NCI-H524 (cell line): ENCODE data around the gene MPPED2.
"Not testable (repeated sequence)": the region's sequence is repeated elsewhere in the genome, so short reads cannot be mapped to it uniquely, and the experiment has no call there.

Experiments used
- DNase-seq, 2 experiments: peaks; one replicate each; lab custom pipeline; 2025; lab: John Stamatoyannopoulos, UW

Gene MPPED2

GRCh38 chr11:30579415-30580175 lies 6.6 kb downstream of the MPPED2 start:
- DNase-seq, result no peak

GRCh38 chr11:30578406-30578805 lies 7.7 kb downstream of the MPPED2 start:
- no peak for DNase-seq

- DNase-seq, result no peak
These were observed 12.2 kb downstream of the MPPED2 start for GRCh38 chr11:30573951-30574350.

DNA sequence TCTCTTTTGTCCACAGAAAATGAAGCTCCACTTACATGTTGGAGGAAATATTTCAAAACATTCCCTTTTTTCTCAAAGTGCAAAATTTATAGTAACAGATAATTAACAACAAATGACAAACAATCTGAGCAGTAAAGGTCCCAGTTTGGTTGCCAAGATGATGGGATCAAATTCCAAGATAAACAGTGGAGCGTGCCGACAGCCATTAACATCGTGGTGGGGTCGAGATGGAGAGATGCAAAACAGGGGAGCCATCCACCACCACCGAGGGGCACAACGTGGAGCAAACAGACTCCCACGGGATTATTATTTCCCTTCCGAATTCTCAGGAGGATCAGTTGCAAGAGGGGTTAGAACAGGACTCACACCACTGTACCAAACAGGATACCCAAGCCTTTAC lies 17.2 kb downstream of the MPPED2 start:
- peak in 1 of 2 experiments; percentile 12 for DNase-seq

DNA sequence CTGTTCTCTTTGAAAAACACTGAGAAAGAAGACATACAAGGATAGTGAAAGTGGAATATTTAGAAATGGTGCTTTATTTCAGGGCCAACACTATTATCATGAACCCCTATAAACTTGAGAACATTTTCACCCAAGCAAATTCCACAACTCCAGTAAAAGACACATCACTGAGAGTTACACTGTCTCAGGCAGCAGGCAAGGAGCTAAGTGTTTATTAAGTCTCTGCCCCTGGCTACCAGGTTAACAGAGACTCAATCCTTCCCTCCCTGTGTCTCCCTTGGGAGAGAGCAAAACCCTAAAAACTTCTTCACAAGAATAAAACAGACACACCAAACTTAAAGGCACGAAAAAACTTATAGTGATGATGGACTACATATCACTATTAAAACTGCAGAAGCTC lies 18.5 kb downstream of the MPPED2 start:
- DNase-seq, result no peak

DNA sequence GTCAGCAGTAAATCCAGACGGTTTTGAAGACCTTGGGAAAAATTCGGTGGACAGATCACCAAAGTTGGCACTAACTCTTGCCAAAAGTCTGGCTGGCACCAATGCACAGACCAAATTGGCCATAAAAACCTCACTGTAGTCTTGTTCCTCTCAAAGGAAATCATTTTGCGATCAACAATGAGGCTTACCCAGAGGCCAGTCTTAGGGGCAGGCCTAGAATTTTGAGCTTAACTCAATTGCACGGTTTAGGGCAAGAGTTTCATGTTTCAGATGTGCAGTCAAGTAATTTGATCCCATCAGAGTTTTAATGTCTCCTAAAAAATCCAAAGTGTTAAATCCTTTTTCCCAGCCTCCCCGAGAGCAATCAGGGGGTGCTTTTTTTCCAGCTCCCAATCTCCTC lies 19.0 kb downstream of the MPPED2 start:
- DNase-seq, result peak; percentile 23 to 70

GRCh38 chr11:30566482-30566881 lies 19.7 kb downstream of the MPPED2 start:
- no peak for DNase-seq

- no peak for DNase-seq
These were observed 21.1 kb downstream of the MPPED2 start for GRCh38 chr11:30565027-30565426.

DNA sequence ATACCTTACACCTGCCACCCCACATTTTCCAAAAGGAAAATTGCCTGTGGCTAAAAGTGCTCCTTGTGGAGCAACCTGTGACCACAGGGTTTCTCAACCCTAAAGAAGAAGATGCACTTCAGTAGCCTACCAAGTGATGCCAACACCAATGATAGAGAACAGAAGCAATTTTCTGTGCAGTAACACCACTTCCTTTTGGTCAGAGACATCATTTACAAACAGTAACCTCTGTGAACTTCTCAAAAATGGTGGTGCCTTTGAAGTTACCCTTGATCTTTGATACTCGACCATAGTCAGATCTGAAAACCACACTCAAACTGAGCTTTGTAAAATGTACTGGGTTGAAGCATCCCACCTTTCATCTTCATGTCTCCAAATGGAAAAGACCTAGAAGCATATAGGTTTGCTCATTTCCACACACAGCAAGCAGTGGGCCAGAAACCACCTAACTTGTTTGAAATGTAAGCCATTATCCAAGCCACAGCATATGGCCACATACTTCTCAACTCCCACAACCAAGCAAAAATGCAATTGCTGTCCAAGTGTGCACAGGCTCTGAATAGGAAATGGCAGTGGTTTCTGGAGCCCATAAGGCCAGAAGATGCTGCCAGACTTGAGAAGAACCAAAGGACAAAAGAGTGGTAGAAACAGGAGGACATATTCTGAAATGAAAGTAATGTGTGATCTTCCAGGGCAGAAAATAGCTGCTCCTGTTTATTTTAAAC lies 24.3 kb downstream of the MPPED2 start:
- DNase-seq, result no peak

DNA sequence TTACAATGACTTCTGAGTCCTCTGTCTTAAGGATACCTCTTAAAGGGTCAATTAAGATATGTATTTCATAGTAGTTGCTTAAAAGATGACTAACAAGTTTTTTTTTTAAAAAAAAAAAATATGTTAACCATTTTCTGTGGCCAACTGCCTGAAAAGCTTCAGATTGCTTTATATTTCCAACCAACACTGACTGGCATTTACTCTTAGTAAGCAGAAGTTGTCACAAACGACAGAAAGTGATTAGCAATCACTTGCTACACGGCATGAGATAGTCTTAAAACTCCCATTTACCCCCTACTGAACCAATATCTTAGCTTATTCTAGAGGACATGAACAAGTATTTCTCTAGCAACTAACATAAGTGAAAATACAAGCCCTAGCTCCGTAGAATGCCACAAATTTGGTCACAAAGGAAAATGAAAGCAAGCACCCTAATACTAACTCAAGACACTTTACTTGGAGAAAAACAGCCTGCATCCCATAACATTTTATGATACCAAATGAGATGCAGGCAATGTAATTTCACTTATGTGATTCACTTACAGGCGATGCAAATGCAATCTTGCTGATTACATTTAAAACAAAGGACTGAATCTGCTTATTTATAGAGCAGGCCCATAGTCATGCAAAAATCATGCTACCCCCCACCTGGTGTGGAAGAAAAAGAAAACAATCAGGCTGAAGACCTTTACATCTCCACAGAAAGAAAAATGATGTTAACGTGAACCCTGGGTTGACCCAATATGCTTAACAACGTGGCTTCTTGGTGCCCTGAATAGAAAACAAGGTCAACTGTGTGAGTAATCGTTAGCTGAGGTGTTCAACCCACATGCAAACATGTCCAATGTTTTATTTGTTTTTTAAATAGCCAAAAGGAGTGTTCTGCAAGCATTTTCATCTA lies 25.7 kb downstream of the MPPED2 start:
- no peak for DNase-seq

DNA sequence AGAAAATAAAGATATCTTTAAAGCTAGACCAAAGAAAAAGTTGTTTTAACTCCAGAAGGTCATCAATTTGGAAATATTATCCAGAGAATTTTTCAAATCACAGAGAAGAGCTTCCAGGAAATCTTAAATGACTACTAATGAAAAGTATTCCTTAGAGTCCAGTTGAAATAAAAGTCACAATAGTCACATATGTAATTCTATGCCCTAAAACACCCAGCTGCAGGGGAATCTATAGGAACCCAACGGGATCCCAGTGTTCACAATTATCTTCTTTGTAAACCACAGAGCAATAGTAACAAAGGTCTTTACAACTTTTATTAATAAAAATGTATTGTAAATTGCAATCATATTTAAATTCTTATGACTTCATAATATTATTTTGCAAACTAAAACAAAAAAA lies 27.1 kb downstream of the MPPED2 start:
- DNase-seq, result no peak

GRCh38 chr11:30554587-30554986 lies 31.6 kb downstream of the MPPED2 start:
- not testable (repeated sequence) for DNase-seq

- DNase-seq, result peak in 1 of 2 experiments; percentile 38
These were observed 32.5 kb downstream of the MPPED2 start for GRCh38 chr11:30553521-30554110.

GRCh38 chr11:30552839-30553238 lies 33.3 kb downstream of the MPPED2 start:
- DNase-seq, result no peak

DNA sequence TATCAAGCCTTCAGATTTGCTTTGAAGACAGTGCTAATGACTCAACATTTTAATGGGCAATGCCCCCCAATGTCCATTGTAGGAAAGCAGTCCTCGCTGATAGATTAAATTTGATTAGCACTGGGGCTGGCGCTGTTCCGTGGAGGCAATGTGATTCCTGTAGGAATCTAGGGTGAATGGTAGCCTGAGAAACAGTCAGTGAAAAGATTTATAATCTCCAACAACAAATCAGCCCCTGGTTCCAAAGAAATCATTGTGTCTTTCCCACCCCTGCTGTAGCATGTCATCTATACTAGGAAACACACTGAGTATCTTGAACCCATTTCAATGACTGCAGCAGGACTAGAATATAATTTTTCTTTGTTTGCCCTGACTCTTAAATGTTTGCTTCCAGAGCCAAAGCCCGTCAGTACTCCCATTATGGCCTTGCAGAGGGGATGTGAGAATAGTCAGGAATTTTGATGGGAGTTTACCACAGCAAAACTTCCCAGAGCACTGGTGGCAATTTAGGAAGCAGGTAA lies 36.1 kb downstream of the MPPED2 start:
- no peak for DNase-seq

DNA sequence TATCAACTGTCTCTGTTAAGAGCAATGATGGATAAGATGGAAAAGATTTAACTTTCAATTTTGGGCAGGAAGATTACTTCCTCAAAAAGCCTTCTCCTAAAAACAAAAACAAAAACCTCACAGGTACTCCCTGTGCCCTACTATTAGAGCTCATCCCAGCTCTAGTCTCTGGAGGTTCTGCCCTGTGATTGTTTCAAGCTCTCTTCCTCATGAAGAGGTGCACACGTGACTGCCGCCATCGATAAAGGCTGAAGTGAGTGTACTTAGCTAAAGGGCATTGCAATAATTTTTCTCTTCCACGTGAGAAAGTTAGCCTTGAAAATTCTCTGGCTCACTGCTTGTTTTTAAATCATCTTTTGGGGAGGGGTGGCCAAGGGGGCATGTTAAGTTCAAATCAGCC lies 36.6 kb downstream of the MPPED2 start:
- no peak for DNase-seq

GRCh38 chr11:30546334-30546733 lies 39.8 kb downstream of the MPPED2 start:
- DNase-seq, result no peak

- no peak for DNase-seq
These were observed 40.6 kb downstream of the MPPED2 start for GRCh38 chr11:30545507-30545906.

- DNase-seq, result no peak
These were observed 43.1 kb downstream of the MPPED2 start for GRCh38 chr11:30543066-30543465.

DNA sequence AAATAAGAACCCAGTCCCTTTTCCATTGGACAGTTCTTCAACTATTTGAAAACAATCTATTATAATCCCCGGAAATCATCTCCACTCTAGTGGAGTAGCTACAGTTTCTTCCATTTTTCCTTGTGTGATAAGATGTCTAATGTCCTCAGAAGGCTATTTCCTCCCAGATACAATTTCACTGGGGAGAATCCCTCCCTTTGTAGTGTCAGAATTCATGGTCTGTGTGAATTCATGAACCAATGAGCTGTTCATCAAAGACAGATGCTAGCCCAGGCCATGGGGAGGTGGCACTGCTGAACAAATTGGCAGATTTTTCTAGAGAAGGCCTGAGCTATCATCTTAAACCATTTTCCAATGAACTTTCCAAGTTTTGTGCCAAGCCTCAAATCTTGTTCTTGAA lies 45.4 kb downstream of the MPPED2 start:
- no peak for DNase-seq

- DNase-seq, result peak in 1 of 2 experiments; percentile 3
These were observed 47.9 kb downstream of the MPPED2 start for GRCh38 chr11:30538251-30538650.

GRCh38 chr11:30535818-30536217 lies 50.3 kb downstream of the MPPED2 start:
- DNase-seq, result peak; percentile 94 to 95
